Mucosa of descending colon (tissue), 3 donors: ENCODE data around the gene PLCB3. TPM values are rescaled to one million over a fixed set of nuclear protein-coding genes. Genes with fewer than 3 reads are reported as not detected.
"Not testable (repeated sequence)": the region's sequence is repeated elsewhere in the genome, so short reads cannot be mapped to it uniquely, and the experiment has no call there.

ENCODE experiments used
- ATAC-seq: fragments of 200-7000 bp; cut with Tn5 transposase; one replicate; pipeline ENCODE4 v1.9.1; 2020; ENCODE audit warnings: mild to moderate bottlenecking, moderate library complexity
- DNase-seq, 3 donors: peaks; one replicate each; pipeline ENCODE4 v3.0.0-alpha.2; 2020
- H3K36me3 ChIP-seq: fragments of 200-600 bp; one replicate; pipeline ENCODE4 v1.8.0; 2021; ENCODE audit warnings: low read depth, mild to moderate bottlenecking
- H3K4me1 ChIP-seq: fragments of 200-600 bp; one replicate; pipeline ENCODE4 v1.8.0; 2021; ENCODE audit warnings: low read depth, mild to moderate bottlenecking
- H3K4me3 ChIP-seq: fragments of 200-600 bp; one replicate; pipeline ENCODE4 v1.8.0; 2021; ENCODE audit warnings: mild to moderate bottlenecking
- H3K9me3 ChIP-seq: fragments of 200-600 bp; one replicate; pipeline ENCODE4 v1.8.0; 2021; ENCODE audit warnings: mild to moderate bottlenecking
- intact Hi-C, 2 donors: fragments of 100-400 bp; cut with DNase I in 1 of 2; cut with micrococcal nuclease in 1 of 2; formaldehyde crosslinking; loops; one replicate each; pipeline versions ENCODE4 v1.11.0 to v1.11.1; 2022; cut with DNase I, micrococcal nuclease
- total RNA-seq, 3 donors: library from RNA; stranded (reverse); fragmentation: NEBNext Ultra II Directional in 2 of 3; extraction: Animal tissue kit (Norgen Biotek cat#: 25700) in 2 of 3; gene quantifications; one replicate each; pipeline versions ENCODE4 v1.2.1 to v1.2.4, GENCODE V29; 2021 to 2023
- TF ChIP-seq, protein P1 (sequence below): fragments of 200-600 bp; IDR thresholded peaks from one replicate; pipeline ENCODE4 v1.8.0; 2022; ENCODE audit warnings: antibody characterized with exemption, mild to moderate bottlenecking
- donor health status: DM: no; HTN: no; CAD: no; lungs with moderate emphysema.
- donor health status: DM: no; HTN: no; CAD: no.
- donor health status: DM: no; HTN: yes; CAD: no.

PLCB3 gene
- total RNA-seq, 3 donors from 2014 or later = 51.1 to 72.1 (median 65.1) TPM

DNA sequence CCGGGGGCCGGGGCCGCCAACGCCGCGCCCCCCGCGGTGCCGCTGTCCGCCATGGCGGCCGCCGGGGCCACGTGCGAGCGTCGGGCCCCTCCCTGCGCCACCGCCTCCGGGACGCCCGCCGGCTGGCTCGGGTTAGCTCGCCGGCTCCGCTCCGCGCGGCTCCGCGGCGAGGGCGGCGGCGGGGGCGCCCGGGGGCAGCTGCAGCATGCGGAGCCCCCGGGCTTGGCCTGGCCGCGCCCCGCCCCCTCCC is 4.8 kb upstream of the PLCB3 start:
- not testable (repeated sequence) for H3K36me3 ChIP-seq, H3K9me3 ChIP-seq, DNase-seq
- H3K4me1 ChIP-seq = peaks cover 30% of the 10 kb centered on the region
- ATAC-seq = peak; percentile 1
- TF ChIP-seq, protein P1, sequence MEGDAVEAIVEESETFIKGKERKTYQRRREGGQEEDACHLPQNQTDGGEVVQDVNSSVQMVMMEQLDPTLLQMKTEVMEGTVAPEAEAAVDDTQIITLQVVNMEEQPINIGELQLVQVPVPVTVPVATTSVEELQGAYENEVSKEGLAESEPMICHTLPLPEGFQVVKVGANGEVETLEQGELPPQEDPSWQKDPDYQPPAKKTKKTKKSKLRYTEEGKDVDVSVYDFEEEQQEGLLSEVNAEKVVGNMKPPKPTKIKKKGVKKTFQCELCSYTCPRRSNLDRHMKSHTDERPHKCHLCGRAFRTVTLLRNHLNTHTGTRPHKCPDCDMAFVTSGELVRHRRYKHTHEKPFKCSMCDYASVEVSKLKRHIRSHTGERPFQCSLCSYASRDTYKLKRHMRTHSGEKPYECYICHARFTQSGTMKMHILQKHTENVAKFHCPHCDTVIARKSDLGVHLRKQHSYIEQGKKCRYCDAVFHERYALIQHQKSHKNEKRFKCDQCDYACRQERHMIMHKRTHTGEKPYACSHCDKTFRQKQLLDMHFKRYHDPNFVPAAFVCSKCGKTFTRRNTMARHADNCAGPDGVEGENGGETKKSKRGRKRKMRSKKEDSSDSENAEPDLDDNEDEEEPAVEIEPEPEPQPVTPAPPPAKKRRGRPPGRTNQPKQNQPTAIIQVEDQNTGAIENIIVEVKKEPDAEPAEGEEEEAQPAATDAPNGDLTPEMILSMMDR = peak; percentile 8
- intact Hi-C loops = loop anchor here in 1 of 2 donors (10.0 kb wide), 1 partner anchor 62 kb away; the partner anchor contains the start of gene STIP1
- H3K4me3 ChIP-seq = peak overlapping the region; percentile 44

DNA sequence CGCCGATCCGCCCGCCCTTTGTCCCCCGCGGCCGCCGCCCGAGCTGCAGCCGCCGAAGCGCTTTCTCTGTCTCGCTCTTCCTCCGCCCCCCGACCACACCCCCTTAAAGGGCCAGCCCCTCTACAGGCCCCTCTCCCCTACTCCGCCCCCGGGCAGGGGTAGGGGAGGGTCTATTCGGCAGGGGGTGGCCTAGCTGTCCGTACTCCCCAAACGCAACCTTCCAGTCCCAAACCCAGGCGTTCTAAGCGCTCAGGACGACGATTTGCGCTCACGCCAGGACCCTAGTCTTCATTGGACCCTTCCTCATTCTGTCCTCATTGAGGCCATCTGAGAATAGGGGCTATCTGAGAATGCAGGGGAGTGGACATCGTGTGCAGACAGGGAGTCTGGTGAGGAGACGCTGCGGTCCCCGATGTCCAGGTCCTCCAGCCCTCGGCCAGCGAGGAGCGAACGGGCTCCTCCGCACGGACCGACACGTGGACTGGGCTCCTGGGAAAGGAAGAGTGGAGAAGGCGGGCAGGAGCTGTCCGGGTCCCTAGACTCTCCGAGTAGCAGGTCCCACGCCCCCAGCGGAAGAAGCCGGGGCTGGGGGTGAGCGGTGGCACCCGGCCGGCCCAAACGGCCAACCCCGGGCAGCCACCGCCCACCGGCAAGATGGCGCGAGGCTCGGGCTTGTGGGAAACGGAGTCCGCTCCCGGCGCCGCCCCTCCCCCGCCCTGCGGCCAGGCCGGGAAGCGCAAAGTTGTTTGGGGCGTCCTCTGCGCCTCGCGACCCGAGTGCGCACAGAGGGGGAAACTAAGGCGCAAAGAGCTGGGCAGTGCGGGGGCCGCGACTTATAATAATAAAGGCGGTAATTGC is 4.2 kb upstream of the PLCB3 start, which contains the start of gene PPP1R14B:
Gene PPP1R14B (minus strand): TSS at position 73 of the 858 bp plus-strand sequence. CDS start 270 bp downstream, outside the sequence.
- Histone ChIP-seq H3K4me3 (peak within 1 kb of the TSS; percentile 44), H3K9me3 (no peaks in the 10 kb centered on the region), H3K4me1 (peaks cover 30% of the 10 kb centered on the region), H3K36me3 (no peaks in the 10 kb centered on the region)
- intact Hi-C loops = loop anchor here in 1 of 2 donors (10.0 kb wide), 1 partner anchor 62 kb away; the partner anchor contains the start of gene STIP1
- peak; percentile 92 to 94 (median 94) for DNase-seq
- TF ChIP-seq, protein P1 = no peak
- peak; percentile 69 for ATAC-seq

DNA sequence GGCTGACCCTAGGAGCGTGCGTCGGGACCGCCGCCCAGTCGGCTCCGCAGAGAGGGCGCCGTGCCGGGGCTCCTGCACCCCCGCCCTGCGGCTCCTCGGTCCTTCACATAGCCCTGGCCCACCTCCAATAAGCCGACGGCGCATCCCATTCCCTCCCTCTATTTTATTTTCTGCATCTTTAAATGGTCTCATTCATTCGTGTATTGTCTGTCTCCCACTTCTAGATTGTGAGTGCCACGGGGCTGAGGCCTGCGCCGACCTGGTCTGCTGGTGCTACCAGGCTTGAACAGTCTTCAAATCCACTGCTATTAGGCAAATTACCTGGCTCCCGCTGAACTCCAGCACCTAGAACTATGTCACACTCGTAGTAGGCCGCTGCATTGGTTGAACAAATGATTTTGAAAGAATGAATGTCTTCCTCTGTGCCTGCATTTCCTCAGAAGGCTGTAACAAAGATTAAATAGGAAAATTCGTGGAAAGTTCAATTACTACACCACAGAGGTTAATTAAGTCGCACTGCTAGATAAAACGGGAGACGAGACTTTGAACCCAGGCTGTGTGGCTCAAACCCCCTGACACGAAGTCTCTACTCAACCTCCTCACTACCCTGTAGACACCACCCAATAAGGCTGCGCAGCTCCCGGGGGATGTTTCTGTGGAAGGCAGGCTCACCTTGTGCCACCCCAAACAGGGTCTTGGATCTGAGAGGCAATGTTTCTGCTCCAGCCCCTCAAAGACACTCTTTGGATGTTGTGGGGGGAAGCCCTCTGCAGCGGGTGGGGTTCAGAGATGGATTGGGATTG is 3.4 kb upstream of the PLCB3 start:
- Histone ChIP-seq H3K4me3 (no peak overlapping the region), H3K9me3 (no peaks in the 10 kb centered on the region), H3K36me3 (no peaks in the 10 kb centered on the region), H3K4me1 (peaks cover 30% of the 10 kb centered on the region)
- TF ChIP-seq, protein P1 = no peak
- no peak for ATAC-seq
- intact Hi-C loops = loop anchor here in 1 of 2 donors (10.0 kb wide), 1 partner anchor 63 kb away; the partner anchor contains the start of gene STIP1
- peak in 1 of 3 donors; percentile 20 for DNase-seq

DNA sequence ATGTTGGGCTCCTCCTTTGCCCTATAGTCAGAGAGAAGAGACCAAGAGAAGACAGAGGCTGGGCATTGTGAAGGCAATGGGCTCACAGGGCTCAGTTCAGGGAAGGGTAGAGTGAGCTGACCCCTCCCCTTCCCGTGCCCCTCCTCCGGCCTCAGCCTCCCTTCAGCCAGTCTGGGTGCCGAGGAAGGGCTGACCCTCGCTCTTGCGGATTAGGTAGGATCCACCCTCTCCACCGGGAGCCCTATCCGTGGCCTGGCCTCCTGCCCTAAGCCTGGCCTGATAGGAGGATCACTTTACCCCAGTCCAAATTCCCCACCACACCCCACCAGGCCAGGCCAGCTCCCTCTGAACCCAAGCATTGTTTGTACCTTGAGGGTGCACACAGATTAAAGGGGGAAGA is 2.8 kb upstream of the PLCB3 start:
- ATAC-seq (no peak), DNase-seq (peak in 2 of 3 donors; percentile 47 to 63)
- Histone ChIP-seq H3K4me1 (peaks cover 30% of the 10 kb centered on the region), H3K9me3 (no peaks in the 10 kb centered on the region), H3K36me3 (no peaks in the 10 kb centered on the region), H3K4me3 (no peak overlapping the region)
- TF ChIP-seq, protein P1 = no peak
- intact Hi-C loops = loop anchor here in 1 of 2 donors (10.0 kb wide), 1 partner anchor 64 kb away; the partner anchor contains the start of gene STIP1

DNA sequence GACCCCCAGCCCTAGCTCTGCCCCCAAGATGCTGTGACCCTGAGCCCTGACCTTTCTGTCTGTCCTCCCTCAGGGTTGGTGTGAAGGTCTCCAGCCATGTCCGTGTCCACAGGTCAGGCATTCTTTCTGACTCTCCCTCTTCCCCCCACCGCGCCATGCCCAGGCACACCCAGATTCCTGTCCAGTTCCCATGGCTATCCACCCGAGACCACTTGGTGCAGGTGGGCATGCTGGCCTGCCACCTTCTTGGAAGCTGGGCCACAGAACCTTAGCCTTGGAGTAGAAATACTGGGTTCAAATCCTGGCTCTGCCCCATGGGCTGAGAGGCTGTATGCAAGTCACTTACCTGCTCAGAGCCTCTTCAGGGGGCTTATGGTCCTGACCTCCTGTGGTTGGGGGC is 2.3 kb upstream of the PLCB3 start:
- intact Hi-C loops = loop anchor here in 1 of 2 donors (10.0 kb wide), 1 partner anchor 64 kb away; the partner anchor contains the start of gene STIP1
- no peak overlapping the region for H3K4me3 ChIP-seq
- TF ChIP-seq, protein P1 = no peak
- no peaks in the 10 kb centered on the region for H3K9me3 ChIP-seq
- DNase-seq (peak in 1 of 3 donors; percentile 44), ATAC-seq (no peak)
- peaks cover 28% of the 10 kb centered on the region for H3K4me1 ChIP-seq
- H3K36me3 ChIP-seq = no peaks in the 10 kb centered on the region
